ENCODE data around the gene RNLS. TPM values are rescaled to one million over a fixed set of nuclear protein-coding genes. Genes with fewer than 3 reads are reported as not detected.

Gene RNLS
- total RNA-seq, 2 experiments from 2014 or later: 0.95 to 2.7 TPM

DNA sequence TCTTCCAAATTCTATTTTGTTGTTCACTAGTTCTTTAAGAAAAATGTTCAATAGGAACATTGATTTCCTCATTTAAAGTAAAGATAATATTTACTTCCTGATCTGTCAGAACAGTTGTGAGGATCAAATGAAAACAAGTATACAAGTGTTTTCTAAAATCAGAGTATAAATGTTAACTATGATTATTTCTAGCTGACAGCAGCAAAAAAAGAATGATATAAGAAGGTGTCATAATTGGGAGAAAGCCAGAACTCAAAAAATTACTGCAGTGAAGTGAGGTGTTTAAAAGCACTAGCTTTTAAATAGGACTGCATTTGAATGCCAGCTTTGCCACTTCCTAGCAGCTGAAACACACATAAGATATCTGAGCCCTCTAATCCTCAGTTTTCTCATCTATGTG, 283.3 kb downstream of the RNLS start:
- H3K27ac ChIP-seq (ENCODE audit: low read depth in 1 of 2, low read length in 2 of 2): no peak overlapping the region
- Mint-ChIP-seq H3K27ac (no peak overlapping the region), H3K27me3 (no peaks in the 10 kb centered on the region), H3K9me3 (no peaks in the 10 kb centered on the region), H3K4me1 (ENCODE audit: low read depth) (peaks cover 19% of the 10 kb centered on the region), H3K4me3 (no peak overlapping the region), H3K36me3 (ENCODE audit: low read depth) (no peaks in the 10 kb centered on the region)
- ATAC-seq (ENCODE audit: poor library complexity): no peak
- H3K27me3 ChIP-seq (ENCODE audit: control insufficient read depth in 1 of 2, insufficient read depth in 2 of 2, low read length in 2 of 2): no peaks in the 10 kb centered on the region
- TF ChIP-seq, protein P1, sequence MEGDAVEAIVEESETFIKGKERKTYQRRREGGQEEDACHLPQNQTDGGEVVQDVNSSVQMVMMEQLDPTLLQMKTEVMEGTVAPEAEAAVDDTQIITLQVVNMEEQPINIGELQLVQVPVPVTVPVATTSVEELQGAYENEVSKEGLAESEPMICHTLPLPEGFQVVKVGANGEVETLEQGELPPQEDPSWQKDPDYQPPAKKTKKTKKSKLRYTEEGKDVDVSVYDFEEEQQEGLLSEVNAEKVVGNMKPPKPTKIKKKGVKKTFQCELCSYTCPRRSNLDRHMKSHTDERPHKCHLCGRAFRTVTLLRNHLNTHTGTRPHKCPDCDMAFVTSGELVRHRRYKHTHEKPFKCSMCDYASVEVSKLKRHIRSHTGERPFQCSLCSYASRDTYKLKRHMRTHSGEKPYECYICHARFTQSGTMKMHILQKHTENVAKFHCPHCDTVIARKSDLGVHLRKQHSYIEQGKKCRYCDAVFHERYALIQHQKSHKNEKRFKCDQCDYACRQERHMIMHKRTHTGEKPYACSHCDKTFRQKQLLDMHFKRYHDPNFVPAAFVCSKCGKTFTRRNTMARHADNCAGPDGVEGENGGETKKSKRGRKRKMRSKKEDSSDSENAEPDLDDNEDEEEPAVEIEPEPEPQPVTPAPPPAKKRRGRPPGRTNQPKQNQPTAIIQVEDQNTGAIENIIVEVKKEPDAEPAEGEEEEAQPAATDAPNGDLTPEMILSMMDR (IDR thresholded peaks at IDR 0.05): no peak
- no peaks in the 10 kb centered on the region for H3K4me1 ChIP-seq (ENCODE audit: insufficient read depth, low read length)
- no peaks in the 10 kb centered on the region for H3K9me3 ChIP-seq (ENCODE audit: control insufficient read depth in 1 of 2, insufficient read depth in 1 of 2, low read length in 2 of 2)
- POLR2A ChIA-PET: interaction anchor here (1.5 kb wide), 1 partner anchor 437 kb away, joined by 4 read pairs; the partner anchor contains the start of genes KLLN and PTEN
- no peak overlapping the region for H3K4me3 ChIP-seq (ENCODE audit: low read length)
- CTCF ChIA-PET: no interaction called here
- H3K36me3 ChIP-seq (ENCODE audit: insufficient read depth, low read length): no peaks in the 10 kb centered on the region
- intact Hi-C loops (cut with DNase I, micrococcal nuclease): no loop called here
- no peak for DNase-seq

DNA sequence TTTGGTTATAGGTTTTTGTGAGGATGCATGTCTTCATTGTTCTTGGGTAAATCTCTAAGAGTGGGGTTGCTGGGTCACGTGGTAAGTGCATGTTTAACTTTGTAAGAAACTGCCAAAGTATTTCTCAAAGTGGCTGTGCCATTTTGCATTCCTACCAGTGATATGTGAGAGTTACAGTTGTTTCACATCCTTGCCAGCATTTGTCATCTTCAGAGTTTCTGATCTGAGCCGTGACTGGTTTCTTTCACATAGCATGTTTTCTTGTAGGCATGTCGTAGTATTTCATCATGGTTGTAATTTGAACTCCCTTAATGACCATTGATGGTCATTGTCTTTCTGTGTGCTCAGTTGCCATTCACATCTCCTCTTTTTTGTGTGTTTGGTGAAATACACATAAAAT, 286.0 kb downstream of the RNLS start:
- DNase-seq: no peak
- Histone ChIP-seq H3K4me3 (ENCODE audit: low read length) (no peak overlapping the region), H3K27me3 (ENCODE audit: control insufficient read depth in 1 of 2, insufficient read depth in 2 of 2, low read length in 2 of 2) (no peaks in the 10 kb centered on the region), H3K4me1 (ENCODE audit: insufficient read depth, low read length) (no peaks in the 10 kb centered on the region), H3K27ac (ENCODE audit: low read depth in 1 of 2, low read length in 2 of 2) (no peak overlapping the region), H3K36me3 (ENCODE audit: insufficient read depth, low read length) (no peaks in the 10 kb centered on the region), H3K9me3 (ENCODE audit: control insufficient read depth in 1 of 2, insufficient read depth in 1 of 2, low read length in 2 of 2) (no peaks in the 10 kb centered on the region)
- no peaks in the 10 kb centered on the region for H3K9me3 Mint-ChIP-seq
- intact Hi-C loops (cut with DNase I, micrococcal nuclease): no loop called here
- no peaks in the 10 kb centered on the region for H3K27me3 Mint-ChIP-seq
- no peak for ATAC-seq (ENCODE audit: poor library complexity)
- H3K36me3 Mint-ChIP-seq (ENCODE audit: low read depth): no peaks in the 10 kb centered on the region
- TF ChIP-seq, protein P1 (IDR thresholded peaks at IDR 0.05): no peak
- H3K4me1 Mint-ChIP-seq (ENCODE audit: low read depth): peaks cover 19% of the 10 kb centered on the region
- POLR2A ChIA-PET: no interaction called here
- H3K27ac Mint-ChIP-seq: no peak overlapping the region
- no peak overlapping the region for H3K4me3 Mint-ChIP-seq
- CTCF ChIA-PET: no interaction called here

DNA sequence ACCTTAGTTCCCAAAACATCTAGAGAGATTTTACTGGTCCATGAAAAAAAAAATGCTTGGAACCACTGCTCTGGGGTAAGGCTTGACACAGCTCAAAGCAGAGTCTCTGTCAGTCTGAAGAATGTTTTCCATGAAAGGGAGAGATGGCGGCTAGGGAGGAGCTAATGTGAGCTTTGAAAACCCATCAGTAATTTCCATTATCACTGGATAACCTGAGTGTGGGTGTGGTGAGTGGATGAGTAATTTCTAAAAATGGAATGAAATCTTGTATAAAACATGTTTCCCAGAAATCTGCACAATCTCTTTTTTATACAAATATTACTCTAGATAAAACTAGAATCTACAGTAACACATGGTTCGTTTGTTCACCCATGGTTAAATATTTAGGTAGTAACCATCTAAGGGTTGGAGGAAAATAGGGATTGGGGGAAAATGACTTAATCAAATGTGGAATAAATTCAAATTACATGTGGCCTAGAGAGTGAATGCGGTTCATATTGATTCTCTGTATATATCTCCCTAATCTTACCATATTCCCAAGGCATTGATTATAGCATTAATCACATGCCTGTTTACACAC, 289.4 kb downstream of the RNLS start:
- Mint-ChIP-seq H3K9me3 (no peaks in the 10 kb centered on the region), H3K36me3 (ENCODE audit: low read depth) (no peaks in the 10 kb centered on the region), H3K27me3 (no peaks in the 10 kb centered on the region), H3K27ac (no peak overlapping the region), H3K4me1 (ENCODE audit: low read depth) (peaks cover 8% of the 10 kb centered on the region), H3K4me3 (no peak overlapping the region)
- Histone ChIP-seq H3K4me1 (ENCODE audit: insufficient read depth, low read length) (no peaks in the 10 kb centered on the region), H3K4me3 (ENCODE audit: low read length) (no peak overlapping the region), H3K36me3 (ENCODE audit: insufficient read depth, low read length) (no peaks in the 10 kb centered on the region), H3K9me3 (ENCODE audit: control insufficient read depth in 1 of 2, insufficient read depth in 1 of 2, low read length in 2 of 2) (no peaks in the 10 kb centered on the region), H3K27ac (ENCODE audit: low read depth in 1 of 2, low read length in 2 of 2) (no peak overlapping the region), H3K27me3 (ENCODE audit: control insufficient read depth in 1 of 2, insufficient read depth in 2 of 2, low read length in 2 of 2) (no peaks in the 10 kb centered on the region)
- DNase-seq: no peak
- TF ChIP-seq, protein P1 (IDR thresholded peaks at IDR 0.05): no peak
- no peak for ATAC-seq (ENCODE audit: poor library complexity)
- ChIA-PET CTCF (no interaction called here), POLR2A (interaction anchor here (1.1 kb wide), 1 partner anchor 13 kb away, joined by 3 read pairs; no protein-coding TSS in a partner anchor)
- intact Hi-C loops (cut with DNase I, micrococcal nuclease): no loop called here

Data from CD4-positive, alpha-beta T cell (primary cell).